Measurements from ENCODE around the gene KIAA1958.

DNA sequence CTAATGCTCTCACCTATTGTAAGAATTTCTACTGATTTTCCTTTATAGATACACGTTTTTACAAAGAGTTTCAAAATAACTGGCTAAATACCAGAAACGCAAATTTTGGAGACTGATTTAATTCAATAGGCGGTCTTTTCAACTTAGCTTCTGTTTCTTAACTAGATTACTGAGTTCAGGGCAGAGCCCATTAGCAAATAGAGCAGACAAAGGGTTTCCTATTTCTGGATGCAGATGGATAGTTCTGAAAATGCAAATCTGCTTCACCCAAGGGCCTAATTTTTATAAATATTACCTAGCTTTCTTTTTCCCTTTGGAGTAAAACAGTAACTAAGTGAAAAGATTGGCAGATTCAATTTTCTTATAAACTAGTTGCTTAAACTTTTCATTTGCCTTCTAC lies 13.6 kb upstream of the KIAA1958 start:
- TF ChIP-seq, protein P1, sequence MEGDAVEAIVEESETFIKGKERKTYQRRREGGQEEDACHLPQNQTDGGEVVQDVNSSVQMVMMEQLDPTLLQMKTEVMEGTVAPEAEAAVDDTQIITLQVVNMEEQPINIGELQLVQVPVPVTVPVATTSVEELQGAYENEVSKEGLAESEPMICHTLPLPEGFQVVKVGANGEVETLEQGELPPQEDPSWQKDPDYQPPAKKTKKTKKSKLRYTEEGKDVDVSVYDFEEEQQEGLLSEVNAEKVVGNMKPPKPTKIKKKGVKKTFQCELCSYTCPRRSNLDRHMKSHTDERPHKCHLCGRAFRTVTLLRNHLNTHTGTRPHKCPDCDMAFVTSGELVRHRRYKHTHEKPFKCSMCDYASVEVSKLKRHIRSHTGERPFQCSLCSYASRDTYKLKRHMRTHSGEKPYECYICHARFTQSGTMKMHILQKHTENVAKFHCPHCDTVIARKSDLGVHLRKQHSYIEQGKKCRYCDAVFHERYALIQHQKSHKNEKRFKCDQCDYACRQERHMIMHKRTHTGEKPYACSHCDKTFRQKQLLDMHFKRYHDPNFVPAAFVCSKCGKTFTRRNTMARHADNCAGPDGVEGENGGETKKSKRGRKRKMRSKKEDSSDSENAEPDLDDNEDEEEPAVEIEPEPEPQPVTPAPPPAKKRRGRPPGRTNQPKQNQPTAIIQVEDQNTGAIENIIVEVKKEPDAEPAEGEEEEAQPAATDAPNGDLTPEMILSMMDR (IDR thresholded peaks at IDR 0.05): no peak
- no peak for TF ChIP-seq POLR2A (IDR thresholded peaks at IDR 0.05)

All from Peyer's patch (tissue), 4 donors.